GM12872 (cell line): ENCODE results near the gene CUL4A.

ENCODE experiments used
- TF ChIP-seq, protein P1 (sequence below): IDR thresholded peaks from 3 replicates; pipeline ENCODE4 v1.5.1; 2011; ENCODE audit warnings: low read depth, mild to moderate bottlenecking, low read length, moderate library complexity; ENCODE audit not compliant: insufficient read depth

CUL4A gene

DNA sequence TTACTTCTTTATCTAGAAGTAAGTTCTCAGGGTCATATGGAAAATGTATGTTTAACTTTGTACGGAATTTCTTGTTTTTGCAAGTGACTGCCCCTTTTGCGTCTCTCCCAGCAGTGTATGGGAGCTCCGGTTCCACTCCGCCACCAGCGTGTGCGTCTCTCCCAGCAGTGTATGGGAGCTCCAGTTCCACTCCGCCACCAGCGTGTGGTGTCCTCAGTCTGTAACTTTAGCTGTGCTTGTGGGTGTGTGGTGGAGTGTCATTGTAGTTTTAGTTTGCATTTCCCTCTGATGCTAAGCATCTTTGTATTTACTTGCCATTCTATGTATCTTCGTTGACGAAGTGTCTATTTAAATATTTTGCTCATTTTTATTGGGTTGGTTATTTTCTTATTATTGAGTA lies 2.4 kb downstream of the CUL4A start:
- TF ChIP-seq, protein P1, sequence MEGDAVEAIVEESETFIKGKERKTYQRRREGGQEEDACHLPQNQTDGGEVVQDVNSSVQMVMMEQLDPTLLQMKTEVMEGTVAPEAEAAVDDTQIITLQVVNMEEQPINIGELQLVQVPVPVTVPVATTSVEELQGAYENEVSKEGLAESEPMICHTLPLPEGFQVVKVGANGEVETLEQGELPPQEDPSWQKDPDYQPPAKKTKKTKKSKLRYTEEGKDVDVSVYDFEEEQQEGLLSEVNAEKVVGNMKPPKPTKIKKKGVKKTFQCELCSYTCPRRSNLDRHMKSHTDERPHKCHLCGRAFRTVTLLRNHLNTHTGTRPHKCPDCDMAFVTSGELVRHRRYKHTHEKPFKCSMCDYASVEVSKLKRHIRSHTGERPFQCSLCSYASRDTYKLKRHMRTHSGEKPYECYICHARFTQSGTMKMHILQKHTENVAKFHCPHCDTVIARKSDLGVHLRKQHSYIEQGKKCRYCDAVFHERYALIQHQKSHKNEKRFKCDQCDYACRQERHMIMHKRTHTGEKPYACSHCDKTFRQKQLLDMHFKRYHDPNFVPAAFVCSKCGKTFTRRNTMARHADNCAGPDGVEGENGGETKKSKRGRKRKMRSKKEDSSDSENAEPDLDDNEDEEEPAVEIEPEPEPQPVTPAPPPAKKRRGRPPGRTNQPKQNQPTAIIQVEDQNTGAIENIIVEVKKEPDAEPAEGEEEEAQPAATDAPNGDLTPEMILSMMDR = no peak

DNA sequence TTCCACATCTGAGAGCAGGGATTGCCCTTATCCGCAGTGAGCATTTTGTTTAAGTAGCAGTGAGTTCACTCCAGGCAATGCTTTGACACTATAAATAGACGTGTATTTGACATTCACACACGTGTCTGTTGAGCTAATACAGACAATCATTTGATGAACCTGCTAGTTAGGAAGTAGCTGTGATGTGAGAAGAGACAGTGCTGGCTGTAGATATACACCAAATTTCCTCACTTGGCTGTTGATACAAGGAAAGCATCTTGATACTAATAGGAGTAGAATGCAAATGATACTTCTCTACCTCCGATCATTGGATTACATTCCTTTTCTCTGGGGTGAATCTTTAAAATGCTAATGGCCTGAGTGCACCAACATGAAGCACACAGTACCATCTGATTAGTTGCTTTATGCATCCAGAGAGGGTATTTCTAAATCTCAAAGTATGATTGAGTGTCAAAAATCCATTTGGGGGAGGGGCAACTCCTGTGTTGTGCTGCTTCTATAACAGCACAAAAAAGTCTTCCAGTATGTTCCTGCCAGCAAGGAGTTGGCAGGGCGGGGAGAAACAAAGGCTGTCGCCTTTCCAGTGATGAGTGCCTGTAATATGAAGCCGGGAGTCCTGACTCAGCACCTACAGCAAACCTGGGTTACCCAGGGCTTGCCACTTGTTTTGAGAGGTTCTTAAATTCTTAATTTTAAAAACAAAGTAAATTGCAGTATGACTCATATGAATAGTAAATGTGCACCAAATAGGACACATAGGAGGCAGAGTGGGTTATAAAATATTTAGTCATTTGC lies 7.0 kb downstream of the CUL4A start:
- TF ChIP-seq, protein P1 = no peak

DNA sequence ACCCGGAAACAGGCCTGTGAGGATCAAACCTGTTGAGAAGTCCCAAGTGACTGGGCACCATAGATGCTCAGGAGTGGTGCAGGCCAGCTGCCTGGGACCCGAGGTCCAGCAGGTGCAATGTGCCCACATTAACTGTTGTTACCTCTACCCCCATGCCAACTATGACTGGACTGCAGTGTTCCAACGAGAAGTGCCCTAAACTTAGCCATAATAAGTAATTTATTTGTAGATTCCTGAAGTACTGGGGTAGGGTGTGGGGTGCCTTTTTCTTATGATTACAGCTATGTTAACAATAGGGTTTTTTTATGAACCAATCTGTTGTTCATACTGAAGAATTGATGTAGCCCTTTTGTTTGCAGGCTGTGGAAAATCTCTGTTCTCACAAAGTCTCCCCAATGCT lies 9.2 kb downstream of the CUL4A start:
- TF ChIP-seq, protein P1 = no peak

DNA sequence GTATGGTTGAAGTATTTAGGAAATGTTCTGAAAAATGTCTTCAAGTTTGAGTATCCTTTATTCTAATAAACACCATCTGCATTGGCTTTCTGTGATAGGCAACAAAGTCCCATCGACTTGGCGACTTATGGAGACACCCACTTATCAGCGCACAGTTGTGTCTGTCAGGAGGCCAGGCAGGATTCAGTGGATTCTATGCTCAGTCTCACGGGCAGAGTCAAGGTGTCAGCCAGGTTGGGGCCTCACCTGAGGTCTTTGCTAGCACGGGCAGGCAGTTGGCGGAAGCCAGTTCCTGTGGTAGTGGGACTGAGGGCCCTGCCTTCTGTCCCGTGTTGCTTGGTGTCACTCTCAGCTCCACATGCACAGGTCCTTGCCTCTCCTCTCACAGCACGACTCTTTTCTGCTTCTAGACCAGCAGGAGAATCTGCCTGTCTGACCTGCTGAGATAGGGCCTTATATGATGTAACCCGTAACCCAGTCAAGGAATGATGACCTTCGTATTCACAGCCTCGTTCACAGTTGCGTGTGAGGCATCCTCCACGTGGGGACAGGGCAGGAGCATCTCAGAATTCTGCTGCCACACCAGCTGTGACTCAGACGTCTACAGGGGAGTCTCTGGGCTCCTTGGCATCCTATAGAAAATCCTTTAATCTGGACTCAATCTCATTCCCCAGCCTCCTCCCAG lies 10.0 kb downstream of the CUL4A start:
- TF ChIP-seq, protein P1 = no peak

DNA sequence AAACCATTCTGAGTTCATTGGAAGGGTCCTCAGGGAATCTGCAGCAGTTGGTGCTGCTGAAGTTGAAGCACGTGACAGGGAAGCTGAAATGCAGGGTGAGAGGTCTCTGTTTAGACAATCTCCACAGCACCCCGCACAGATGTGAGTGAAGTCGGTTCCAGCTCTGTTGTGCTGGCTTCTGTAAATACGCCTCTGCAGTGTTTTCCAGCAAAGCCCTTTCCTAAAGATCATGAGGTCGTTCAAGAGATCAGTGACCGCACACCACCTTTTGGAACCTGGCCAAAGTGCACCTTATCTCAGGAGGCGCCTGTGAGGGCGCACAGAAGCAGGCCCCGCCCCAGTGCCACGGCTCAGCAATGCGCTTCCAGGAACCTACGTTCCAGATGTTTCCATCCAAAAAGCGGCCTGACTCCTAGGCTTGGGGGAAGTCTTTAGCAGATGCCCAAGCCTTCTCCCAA lies 10.8 kb downstream of the CUL4A start:
- TF ChIP-seq, protein P1 = no peak

DNA sequence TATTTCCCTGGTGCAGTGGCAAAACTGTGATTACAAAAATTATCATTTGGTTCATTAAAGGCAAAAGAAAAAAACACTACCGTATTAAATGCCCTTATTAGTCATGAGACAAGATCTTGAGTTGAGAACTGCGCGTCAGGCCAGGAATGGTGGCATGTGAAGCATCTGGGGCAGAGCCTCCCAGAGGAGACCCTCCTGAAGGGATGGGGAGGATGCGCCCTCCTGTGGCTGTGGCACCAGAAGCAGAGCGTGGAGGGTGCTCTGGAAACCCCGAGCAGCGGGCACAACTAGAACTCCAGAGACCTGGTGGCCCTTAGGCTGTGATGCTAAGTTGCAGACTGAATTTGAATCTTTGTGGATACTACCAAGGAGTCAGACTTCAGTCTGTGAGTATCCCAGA lies 11.5 kb downstream of the CUL4A start:
- TF ChIP-seq, protein P1 = 0 out of 3 replicates have a peak, but pooled peaks have one; percentile 17

DNA sequence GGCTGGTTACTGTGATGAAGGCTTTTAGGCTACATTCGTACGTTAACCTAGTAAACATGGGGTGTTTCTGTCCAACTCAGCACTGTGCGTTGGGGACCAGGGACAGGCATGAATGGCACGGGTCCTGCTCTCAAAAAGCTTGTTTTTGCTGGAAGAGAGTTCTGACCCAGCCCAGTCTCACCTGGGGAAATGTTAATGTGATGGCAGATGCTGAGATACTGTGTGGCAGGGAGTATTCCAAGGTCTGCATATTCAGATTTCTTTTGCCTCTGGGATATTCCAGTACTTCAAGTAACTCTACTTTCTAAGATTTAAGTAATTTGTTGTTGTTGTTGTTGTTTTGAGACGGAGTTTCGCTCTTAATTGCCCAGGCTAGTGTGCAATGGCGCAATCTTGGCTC lies 13.7 kb downstream of the CUL4A start:
- TF ChIP-seq, protein P1 = no peak
